HG03442 (cell line): Measurements from ENCODE around the gene BICRA.
"Not testable (repeated sequence)": the region's sequence is repeated elsewhere in the genome, so short reads cannot be mapped to it uniquely, and the experiment has no call there.

Experiments used
- ATAC-seq: cut with Tn5 transposase; IDR thresholded peaks from one replicate; pipeline ENCODE4 v1.9.1; 2021; ENCODE audit warnings: mild to moderate bottlenecking, moderate library complexity; ENCODE audit not compliant: unreplicated experiment

The BICRA gene

GRCh38 chr19:47740866-47741519 lies 132.1 kb downstream of the BICRA start:
- ATAC-seq, result no peak

- ATAC-seq, result no peak
These were observed 132.7 kb downstream of the BICRA start for GRCh38 chr19:47741544-47742140.

DNA sequence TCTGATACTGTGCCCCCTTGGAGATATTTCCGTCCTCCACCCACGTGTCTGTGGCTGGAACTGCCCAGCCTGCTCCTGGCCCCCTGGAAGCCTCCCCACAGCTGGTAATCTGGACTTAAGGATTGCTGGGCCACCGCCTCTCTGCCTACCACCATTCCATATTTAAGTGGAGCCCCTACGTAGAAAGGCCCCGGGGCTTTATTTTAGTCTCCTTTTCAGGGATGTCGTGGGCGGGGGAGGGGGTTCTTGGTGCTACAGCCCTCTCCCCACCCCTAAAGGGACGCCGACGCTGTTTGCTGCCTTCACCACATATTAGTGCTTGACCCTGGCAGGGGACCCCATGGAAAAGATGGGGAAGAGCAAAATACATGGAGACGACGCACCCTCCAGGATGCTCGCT lies 133.7 kb downstream of the BICRA start:
- ATAC-seq, result no peak

DNA sequence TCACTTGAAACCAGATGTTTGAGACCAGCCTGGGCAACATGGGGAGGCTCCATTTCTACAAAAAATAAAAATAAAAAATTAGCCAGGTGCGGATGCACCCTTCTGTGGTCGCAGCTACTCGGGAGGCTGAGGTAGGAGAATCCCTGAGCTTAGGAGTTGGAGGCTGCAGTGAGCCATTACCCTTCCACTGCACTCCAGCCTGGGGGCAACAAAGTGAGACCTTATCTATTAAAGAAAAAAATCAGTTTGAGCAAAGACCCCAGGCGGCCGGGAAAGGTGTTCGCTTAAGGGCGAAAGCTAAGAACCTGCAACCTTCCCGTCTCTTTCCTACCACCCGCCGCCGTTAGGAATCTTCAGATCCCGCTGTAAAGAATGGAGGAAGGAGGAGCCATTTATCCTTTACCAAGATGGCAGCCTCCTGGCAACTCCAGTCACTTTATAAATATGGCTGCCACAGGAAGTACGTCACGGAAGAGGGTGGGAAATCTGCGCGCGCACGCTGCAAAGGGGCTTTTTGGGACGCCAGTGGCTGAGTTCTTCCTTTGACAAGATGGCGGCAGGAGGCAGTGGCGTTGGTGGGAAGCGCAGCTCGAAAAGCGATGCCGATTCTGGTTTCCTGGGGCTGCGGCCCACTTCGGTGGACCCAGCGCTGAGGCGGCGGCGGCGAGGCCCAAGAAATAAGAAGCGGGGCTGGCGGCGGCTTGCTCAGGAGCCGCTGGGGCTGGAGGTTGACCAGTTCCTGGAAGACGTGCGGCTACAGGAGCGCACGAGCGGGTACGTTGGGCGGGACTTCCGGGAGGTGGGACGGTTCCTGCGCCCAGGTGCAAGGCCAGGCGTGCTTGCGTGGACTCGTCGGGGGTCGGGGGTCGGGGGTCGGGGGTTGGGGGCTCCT lies 136.3 kb downstream of the BICRA start, which contains the start of gene NOP53:
NOP53 (plus strand) TSS at position 537 of the 892 bp plus-strand sequence; CDS start at position 551, 14 bp downstream.
- ATAC-seq, result peak; percentile 65

GRCh38 chr19:47746129-47746528 lies 137.2 kb downstream of the BICRA start:
- not testable (repeated sequence) for ATAC-seq

DNA sequence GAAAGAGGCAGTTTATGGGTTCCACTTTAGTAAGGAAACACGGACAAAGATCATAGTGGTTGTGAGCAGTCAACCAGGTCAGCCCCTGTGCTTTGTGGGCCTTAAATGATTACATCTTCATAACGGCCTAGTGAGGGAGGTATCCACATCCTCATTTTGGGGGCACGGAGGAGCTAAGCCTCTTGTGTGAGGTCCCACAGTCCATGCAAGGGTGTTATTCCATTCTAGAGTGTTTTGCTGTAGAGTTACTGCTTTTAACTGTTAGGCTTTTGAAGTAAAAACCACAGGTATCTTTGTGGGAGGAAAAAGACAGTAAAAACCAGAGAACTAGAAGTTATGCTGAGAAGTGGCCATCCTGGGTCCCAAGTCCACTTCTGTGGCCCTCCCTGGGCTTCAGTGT lies 140.4 kb downstream of the BICRA start:
- no peak for ATAC-seq

- ATAC-seq, result no peak
These were observed 141.8 kb downstream of the BICRA start for GRCh38 chr19:47750752-47751151.

GRCh38 chr19:47752440-47753211 lies 143.7 kb downstream of the BICRA start:
- no peak for ATAC-seq
